H1 (cell line): ENCODE measurements around the gene ATG9B.

Experiments used
- JUND ChIP-seq: IDR thresholded peaks from 2 replicates; pipeline ENCODE4 v1.6.1; 2011; ENCODE audit warnings: mild to moderate bottlenecking, improper control_type of control experiment, low read length
- SUZ12 ChIP-seq: fragments of 200-600 bp; sonication (generic); IDR thresholded peaks from 2 replicates; pipeline ENCODE4 v1.6.1; 2012; ENCODE audit warnings: mild to moderate bottlenecking, inconsistent platforms, low read length, moderate library complexity, mixed read lengths
- TF ChIP-seq, protein P1 (sequence below), 3 experiments: IDR thresholded peaks; 1 replicate in 2 of 3; 2 replicates in 1 of 3; pipeline versions ENCODE4 v1.5.1 to v1.6.1; 2011; ENCODE audit warnings: low read length in 3 of 3, mild to moderate bottlenecking in 3 of 3, inconsistent platforms in 2 of 3, low read depth in 1 of 3, moderate library complexity in 1 of 3; ENCODE audit not compliant: insufficient read depth in 1 of 3; ENCODE audit errors: control extremely low read depth in 1 of 3

DNA sequence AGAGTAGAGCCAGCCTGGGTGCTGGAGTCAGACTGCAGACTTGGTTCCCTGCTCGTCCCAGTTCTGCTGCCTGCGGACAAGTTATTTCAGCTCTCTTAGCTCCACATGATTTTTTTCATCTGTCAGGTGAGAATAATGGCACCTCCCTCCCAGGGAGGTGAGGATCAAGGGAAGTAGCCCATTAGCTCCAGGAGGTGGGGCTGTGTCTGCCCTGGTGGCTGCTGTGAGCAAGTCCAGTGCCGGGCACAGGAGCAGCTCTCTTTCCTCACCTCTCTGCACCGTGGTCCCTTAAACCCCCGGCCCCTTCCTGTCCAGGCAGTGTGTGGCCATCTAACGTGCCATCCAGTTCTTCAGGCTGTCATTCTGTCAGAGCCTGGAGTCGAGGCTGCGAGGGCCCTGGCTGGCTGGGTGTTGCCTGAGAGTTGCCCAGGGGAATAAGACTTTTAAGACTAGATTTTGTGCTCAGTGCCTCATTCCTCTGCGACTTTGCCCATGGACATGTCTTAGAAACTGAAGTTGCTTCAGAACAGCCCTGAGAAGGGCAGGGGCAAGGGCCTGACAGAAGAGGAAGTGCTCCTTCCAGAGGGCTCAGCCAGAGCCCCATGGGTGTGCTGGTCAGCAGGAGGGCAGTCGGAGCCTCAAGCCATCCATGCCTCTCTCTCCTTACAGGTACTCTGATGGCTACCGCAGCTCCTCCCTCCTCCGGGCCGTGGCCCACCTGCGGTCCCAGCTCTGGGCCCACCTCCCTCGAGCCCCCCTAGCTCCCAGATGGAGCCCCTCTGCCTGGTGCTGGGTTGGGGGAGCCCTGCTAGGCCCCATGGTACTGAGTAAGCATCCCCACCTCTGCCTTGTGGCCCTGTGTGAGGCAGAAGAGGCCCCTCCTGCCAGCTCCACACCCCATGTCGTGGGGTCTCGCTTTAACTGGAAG, 8.9 kb upstream of the ATG9B start:
- no peak for TF ChIP-seq SUZ12
- TF ChIP-seq JUND: no peak
- TF ChIP-seq, protein P1, sequence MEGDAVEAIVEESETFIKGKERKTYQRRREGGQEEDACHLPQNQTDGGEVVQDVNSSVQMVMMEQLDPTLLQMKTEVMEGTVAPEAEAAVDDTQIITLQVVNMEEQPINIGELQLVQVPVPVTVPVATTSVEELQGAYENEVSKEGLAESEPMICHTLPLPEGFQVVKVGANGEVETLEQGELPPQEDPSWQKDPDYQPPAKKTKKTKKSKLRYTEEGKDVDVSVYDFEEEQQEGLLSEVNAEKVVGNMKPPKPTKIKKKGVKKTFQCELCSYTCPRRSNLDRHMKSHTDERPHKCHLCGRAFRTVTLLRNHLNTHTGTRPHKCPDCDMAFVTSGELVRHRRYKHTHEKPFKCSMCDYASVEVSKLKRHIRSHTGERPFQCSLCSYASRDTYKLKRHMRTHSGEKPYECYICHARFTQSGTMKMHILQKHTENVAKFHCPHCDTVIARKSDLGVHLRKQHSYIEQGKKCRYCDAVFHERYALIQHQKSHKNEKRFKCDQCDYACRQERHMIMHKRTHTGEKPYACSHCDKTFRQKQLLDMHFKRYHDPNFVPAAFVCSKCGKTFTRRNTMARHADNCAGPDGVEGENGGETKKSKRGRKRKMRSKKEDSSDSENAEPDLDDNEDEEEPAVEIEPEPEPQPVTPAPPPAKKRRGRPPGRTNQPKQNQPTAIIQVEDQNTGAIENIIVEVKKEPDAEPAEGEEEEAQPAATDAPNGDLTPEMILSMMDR (IDR thresholded peaks at IDR 0.05; ENCODE audit: control extremely low read depth in 1 of 3, insufficient read depth in 1 of 3, low read depth in 1 of 3, low read length in 3 of 3): peak; percentile 41 to 62 (median 47)
